HepG2 (cell line): ENCODE results near the gene PFAS. TPM values are rescaled to one million over a fixed set of nuclear protein-coding genes. Genes with fewer than 3 reads are reported as not detected.
A peak's percentile ranks its signal among the peaks of the same experiment; 100 is the strongest.

Experiments
- GATA4 ChIP-seq: sonication (generic); IDR thresholded peaks from 2 replicates; pipeline ENCODE4 v1.6.1; 2016; ENCODE audit warnings: antibody characterized with exemption, low read depth, borderline replicate concordance
- HDAC1 ChIP-seq: sonication (generic); formaldehyde crosslinking; IDR thresholded peaks from 2 replicates; pipeline ENCODE4 v1.5.1; 2020; ENCODE audit warnings: mild to moderate bottlenecking, missing genetic modification reagents
- NAIF1 ChIP-seq: sonication (generic); formaldehyde crosslinking; IDR thresholded peaks from 2 replicates; pipeline ENCODE4 v1.5.0; 2020; ENCODE audit warnings: mild to moderate bottlenecking, missing genetic modification reagents, borderline replicate concordance
- SYNCRIP ChIP-seq: fragments of 200-400 bp; formaldehyde crosslinking; IDR thresholded peaks from 2 replicates; pipeline ENCODE4 v1.6.1; 2018; ENCODE audit warnings: mild to moderate bottlenecking, low read depth, low read length; ENCODE audit not compliant: insufficient read depth
- TOPORS ChIP-seq: sonication (generic); formaldehyde crosslinking; IDR thresholded peaks from 2 replicates; pipeline ENCODE4 v1.8.0; 2023; ENCODE audit warnings: mild to moderate bottlenecking, missing genetic modification reagents
- ZBTB1 ChIP-seq: sonication (generic); formaldehyde crosslinking; IDR thresholded peaks from 2 replicates; pipeline ENCODE4 v1.4.0; 2020; ENCODE audit warnings: missing genetic modification reagents, borderline replicate concordance
- ZFP36L1 ChIP-seq: sonication (generic); formaldehyde crosslinking; IDR thresholded peaks from 2 replicates; pipeline ENCODE4 v1.8.0; 2022; ENCODE audit warnings: mild to moderate bottlenecking, missing genetic modification reagents, moderate library complexity
- ZNF501 ChIP-seq: sonication (generic); formaldehyde crosslinking; IDR thresholded peaks from 2 replicates; pipeline ENCODE4 v1.5.1; 2020; ENCODE audit warnings: mild to moderate bottlenecking, moderate library complexity, missing genetic modification reagents
- ZNF557 ChIP-seq: sonication (generic); formaldehyde crosslinking; IDR thresholded peaks from 2 replicates; pipeline ENCODE4 v1.4.0; 2020; ENCODE audit warnings: missing genetic modification reagents
- ZNF572 ChIP-seq: sonication (generic); formaldehyde crosslinking; IDR thresholded peaks from 2 replicates; pipeline ENCODE4 v1.5.1; 2020; ENCODE audit warnings: mild to moderate bottlenecking, missing genetic modification reagents
- polyA plus RNA-seq, 8 experiments: library from polyadenylated mRNA; depleted of rRNA in 3 of 8; stranded (reverse) in 7 of 8; unstranded in 1 of 8; fragments of >200 nt; fragmentation: Illumina TruSeq in 4 of 8; extraction: Trizol in 4 of 8; gene quantifications; 2 replicates each; pipeline versions ENCODE4 v1.2.1 to v1.2.3, GENCODE V29; 2011 to 2016; ENCODE audit warnings: low read depth in 4 of 8, missing spikeins in 1 of 8, mixed read lengths in 1 of 8; ENCODE audit not compliant: insufficient read depth in 1 of 8
- total RNA-seq, 5 experiments: library from RNA; depleted of rRNA; stranded (reverse); fragments of >200 nt; fragmentation: Illumina TruSeq; extraction: Trizol; gene quantifications; 2 replicates each; pipeline ENCODE4 v1.2.3, GENCODE V29; 2016; ENCODE audit warnings: low read depth in 1 of 5
- TF ChIP-seq, protein P1 (sequence below): sonication (generic); formaldehyde crosslinking; IDR thresholded peaks from 2 replicates; pipeline ENCODE4 v1.5.0; 2020; ENCODE audit warnings: mild to moderate bottlenecking, missing genetic modification reagents, moderate library complexity
- TF ChIP-seq, protein P2 (sequence below): sonication (generic); formaldehyde crosslinking; IDR thresholded peaks from 2 replicates; pipeline ENCODE4 v1.8.0; 2022; ENCODE audit warnings: low read depth, missing genetic modification reagents
- TF ChIP-seq, protein P3 (sequence below): sonication (generic); formaldehyde crosslinking; IDR thresholded peaks from 2 replicates; pipeline ENCODE4 v1.5.0; 2020; ENCODE audit warnings: missing genetic modification reagents, mild to moderate bottlenecking, borderline replicate concordance
- TF ChIP-seq, protein P4 (sequence below): sonication (generic); formaldehyde crosslinking; IDR thresholded peaks from 2 replicates; pipeline ENCODE4 v1.9.0; 2022; ENCODE audit warnings: low read depth, missing genetic modification reagents
- TF ChIP-seq, protein P5 (sequence below): sonication (generic); formaldehyde crosslinking; IDR thresholded peaks from 2 replicates; pipeline ENCODE4 v1.4.0; 2020; ENCODE audit warnings: missing genetic modification reagents

Gene PFAS
- total and polyA plus RNA-seq, 2 of the 13 experiments (the other 11 are each of a cell fraction or from before 2014, with no cell fraction given), result 49.4 to 58.2 TPM

DNA sequence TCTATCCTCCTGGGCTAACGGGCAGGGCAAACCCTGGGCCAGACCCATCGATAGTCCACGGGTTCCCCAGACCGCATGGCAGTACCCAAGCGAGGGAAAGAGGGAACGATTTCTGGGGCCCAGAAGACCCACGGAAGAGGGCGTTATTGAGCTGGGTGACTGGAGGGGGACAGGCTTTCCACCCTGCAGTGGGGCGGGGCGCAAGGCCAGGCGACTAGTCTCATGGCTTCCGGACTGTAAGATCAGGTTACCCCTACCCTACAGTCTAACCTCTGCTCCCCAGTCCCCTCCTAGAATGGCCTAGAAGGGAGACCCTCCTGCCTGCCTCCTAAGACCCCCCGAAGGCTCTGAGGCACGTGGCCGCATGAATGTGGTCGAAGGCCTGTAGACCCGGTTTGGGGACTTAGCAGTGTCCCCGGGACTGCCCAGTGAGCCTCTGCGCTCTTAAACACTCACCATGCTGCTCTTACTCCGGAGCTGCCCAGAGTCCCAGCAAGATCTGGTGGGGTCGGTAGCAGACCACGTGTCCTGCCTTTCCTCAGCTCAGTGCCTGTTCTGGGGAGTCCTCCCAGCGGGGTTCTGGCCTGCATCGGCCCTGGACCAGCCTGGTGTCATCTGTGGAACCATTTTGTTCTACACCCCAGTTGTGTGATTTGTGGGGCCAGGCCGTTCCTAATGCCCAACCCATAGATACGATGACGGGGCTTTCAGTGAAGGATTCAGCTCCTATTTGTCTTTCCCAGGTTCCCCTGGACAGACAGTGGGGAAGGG, 25.5 kb upstream of the PFAS start (continued):
- TF ChIP-seq, protein P1, sequence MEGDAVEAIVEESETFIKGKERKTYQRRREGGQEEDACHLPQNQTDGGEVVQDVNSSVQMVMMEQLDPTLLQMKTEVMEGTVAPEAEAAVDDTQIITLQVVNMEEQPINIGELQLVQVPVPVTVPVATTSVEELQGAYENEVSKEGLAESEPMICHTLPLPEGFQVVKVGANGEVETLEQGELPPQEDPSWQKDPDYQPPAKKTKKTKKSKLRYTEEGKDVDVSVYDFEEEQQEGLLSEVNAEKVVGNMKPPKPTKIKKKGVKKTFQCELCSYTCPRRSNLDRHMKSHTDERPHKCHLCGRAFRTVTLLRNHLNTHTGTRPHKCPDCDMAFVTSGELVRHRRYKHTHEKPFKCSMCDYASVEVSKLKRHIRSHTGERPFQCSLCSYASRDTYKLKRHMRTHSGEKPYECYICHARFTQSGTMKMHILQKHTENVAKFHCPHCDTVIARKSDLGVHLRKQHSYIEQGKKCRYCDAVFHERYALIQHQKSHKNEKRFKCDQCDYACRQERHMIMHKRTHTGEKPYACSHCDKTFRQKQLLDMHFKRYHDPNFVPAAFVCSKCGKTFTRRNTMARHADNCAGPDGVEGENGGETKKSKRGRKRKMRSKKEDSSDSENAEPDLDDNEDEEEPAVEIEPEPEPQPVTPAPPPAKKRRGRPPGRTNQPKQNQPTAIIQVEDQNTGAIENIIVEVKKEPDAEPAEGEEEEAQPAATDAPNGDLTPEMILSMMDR (CRISPR knock-in tag), result peak; percentile 87
- TF ChIP-seq, protein P2, sequence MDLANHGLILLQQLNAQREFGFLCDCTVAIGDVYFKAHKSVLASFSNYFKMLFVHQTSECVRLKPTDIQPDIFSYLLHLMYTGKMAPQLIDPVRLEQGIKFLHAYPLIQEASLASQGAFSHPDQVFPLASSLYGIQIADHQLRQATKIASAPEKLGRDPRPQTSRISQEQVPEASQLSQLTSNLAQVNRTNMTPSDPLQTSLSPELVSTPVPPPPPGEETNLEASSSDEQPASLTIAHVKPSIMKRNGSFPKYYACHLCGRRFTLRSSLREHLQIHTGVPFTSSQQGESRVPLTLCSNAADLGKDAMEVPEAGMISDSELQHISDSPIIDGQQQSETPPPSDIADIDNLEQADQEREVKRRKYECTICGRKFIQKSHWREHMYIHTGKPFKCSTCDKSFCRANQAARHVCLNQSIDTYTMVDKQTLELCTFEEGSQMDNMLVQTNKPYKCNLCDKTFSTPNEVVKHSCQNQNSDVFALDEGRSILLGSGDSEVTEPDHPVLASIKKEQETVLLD (CRISPR knock-in tag), result 0 out of 2 replicates have a peak, but pooled peaks have one; percentile 15
- TF ChIP-seq ZFP36L1, result 0 out of 2 replicates have a peak, but pooled peaks have one; percentile 23
- peak; percentile 37 for TF ChIP-seq ZNF557
- TF ChIP-seq TOPORS (CRISPR knock-in tag), result no peak
- TF ChIP-seq HDAC1 (CRISPR knock-in tag), result no peak
- TF ChIP-seq ZBTB1 (CRISPR knock-in tag), result no peak
- TF ChIP-seq, protein P3, sequence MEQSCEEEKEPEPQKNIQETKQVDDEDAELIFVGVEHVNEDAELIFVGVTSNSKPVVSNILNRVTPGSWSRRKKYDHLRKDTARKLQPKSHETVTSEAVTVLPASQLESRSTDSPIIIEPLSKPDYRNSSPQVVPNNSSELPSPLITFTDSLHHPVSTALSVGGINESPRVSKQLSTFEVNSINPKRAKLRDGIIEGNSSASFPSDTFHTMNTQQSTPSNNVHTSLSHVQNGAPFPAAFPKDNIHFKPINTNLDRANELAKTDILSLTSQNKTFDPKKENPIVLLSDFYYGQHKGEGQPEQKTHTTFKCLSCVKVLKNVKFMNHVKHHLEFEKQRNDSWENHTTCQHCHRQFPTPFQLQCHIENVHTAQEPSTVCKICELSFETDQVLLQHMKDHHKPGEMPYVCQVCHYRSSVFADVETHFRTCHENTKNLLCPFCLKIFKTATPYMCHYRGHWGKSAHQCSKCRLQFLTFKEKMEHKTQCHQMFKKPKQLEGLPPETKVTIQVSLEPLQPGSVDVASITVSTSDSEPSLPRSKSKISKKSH (CRISPR knock-in tag), result 0 out of 2 replicates have a peak, but pooled peaks have one; percentile 3
- TF ChIP-seq, protein P4, sequence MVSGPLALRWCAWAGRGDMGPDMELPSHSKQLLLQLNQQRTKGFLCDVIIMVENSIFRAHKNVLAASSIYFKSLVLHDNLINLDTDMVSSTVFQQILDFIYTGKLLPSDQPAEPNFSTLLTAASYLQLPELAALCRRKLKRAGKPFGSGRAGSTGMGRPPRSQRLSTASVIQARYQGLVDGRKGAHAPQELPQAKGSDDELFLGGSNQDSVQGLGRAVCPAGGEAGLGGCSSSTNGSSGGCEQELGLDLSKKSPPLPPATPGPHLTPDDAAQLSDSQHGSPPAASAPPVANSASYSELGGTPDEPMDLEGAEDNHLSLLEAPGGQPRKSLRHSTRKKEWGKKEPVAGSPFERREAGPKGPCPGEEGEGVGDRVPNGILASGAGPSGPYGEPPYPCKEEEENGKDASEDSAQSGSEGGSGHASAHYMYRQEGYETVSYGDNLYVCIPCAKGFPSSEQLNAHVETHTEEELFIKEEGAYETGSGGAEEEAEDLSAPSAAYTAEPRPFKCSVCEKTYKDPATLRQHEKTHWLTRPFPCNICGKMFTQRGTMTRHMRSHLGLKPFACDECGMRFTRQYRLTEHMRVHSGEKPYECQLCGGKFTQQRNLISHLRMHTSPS (CRISPR knock-in tag), result 0 out of 2 replicates have a peak, but pooled peaks have one; percentile 15
- TF ChIP-seq, protein P5, sequence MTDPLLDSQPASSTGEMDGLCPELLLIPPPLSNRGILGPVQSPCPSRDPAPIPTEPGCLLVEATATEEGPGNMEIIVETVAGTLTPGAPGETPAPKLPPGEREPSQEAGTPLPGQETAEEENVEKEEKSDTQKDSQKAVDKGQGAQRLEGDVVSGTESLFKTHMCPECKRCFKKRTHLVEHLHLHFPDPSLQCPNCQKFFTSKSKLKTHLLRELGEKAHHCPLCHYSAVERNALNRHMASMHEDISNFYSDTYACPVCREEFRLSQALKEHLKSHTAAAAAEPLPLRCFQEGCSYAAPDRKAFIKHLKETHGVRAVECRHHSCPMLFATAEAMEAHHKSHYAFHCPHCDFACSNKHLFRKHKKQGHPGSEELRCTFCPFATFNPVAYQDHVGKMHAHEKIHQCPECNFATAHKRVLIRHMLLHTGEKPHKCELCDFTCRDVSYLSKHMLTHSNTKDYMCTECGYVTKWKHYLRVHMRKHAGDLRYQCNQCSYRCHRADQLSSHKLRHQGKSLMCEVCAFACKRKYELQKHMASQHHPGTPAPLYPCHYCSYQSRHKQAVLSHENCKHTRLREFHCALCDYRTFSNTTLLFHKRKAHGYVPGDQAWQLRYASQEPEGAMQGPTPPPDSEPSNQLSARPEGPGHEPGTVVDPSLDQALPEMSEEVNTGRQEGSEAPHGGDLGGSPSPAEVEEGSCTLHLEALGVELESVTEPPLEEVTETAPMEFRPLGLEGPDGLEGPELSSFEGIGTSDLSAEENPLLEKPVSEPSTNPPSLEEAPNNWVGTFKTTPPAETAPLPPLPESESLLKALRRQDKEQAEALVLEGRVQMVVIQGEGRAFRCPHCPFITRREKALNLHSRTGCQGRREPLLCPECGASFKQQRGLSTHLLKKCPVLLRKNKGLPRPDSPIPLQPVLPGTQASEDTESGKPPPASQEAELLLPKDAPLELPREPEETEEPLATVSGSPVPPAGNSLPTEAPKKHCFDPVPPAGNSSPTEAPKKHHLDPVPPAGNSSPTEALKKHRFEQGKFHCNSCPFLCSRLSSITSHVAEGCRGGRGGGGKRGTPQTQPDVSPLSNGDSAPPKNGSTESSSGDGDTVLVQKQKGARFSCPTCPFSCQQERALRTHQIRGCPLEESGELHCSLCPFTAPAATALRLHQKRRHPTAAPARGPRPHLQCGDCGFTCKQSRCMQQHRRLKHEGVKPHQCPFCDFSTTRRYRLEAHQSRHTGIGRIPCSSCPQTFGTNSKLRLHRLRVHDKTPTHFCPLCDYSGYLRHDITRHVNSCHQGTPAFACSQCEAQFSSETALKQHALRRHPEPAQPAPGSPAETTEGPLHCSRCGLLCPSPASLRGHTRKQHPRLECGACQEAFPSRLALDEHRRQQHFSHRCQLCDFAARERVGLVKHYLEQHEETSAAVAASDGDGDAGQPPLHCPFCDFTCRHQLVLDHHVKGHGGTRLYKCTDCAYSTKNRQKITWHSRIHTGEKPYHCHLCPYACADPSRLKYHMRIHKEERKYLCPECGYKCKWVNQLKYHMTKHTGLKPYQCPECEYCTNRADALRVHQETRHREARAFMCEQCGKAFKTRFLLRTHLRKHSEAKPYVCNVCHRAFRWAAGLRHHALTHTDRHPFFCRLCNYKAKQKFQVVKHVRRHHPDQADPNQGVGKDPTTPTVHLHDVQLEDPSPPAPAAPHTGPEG (CRISPR knock-in tag), result 0 out of 2 replicates have a peak, but pooled peaks have one; percentile 37
- no peak for TF ChIP-seq GATA4
- peak; percentile 20; the same call in 1 of the 2 replicates for TF ChIP-seq NAIF1 (CRISPR knock-in tag)
- 0 out of 2 replicates have a peak, but pooled peaks have one; percentile 80 for TF ChIP-seq ZNF572 (CRISPR knock-in tag)
- peak; percentile 21; the same call in 1 of the 2 replicates for TF ChIP-seq ZNF501 (CRISPR knock-in tag)
- TF ChIP-seq SYNCRIP, result no peak
- TF ChIP-seq, all 625 proteins: peak for 128
